ENCODE measurements around the gene FGF14.
"Not testable (repeated sequence)": the region's sequence is repeated elsewhere in the genome, so short reads cannot be mapped to it uniquely, and the experiment has no call there.

The FGF14 gene

GRCh38 chr13:102122147-102122546, 279.7 kb downstream of the FGF14 start:
- DNase-seq, result no peak

GRCh38 chr13:102117175-102117831, 284.5 kb downstream of the FGF14 start:
- DNase-seq, result no peak

GRCh38 chr13:102103469-102103868, 298.4 kb downstream of the FGF14 start:
- no peak for DNase-seq

DNA sequence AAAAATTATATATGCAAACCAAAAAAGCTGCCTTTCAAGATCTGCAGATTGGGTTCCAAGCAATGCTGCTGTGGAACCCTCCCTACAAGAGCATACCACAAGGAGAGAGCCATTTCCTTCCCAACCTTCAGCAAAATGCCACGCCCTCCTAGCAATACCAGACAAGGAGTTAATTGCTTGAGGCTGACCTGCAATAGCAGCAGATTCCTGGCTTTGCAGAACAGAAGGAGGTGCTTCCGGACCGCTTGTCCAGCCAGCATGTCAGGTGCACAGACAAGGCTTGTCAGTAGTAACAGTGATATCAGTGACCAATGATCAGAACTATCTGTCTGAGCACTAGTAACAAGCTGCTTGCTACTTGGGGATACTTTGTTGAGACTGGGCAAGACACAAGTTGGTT, 301.6 kb downstream of the FGF14 start:
- no peak for DNase-seq

DNA sequence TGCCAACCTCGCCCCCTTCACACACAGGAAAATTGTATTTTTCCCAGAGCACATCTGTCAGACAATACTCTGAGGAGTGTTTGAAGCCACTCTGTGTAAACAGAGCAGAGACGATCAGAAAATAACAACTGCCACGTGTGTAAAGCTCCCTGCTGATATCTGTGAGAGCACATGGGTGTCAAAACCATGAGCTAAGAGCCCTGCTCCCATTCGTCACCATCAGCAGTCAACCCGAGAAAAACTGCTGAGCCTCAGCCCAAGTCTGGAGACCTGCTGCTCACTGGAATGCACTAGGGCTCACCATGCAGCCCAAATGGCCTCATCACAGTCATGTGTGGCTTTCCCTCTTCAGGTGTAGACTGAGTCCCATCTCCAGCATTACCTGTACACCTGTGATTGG, 304.1 kb downstream of the FGF14 start:
- DNase-seq, result no peak

- not testable (repeated sequence) for DNase-seq
Observed at GRCh38 chr13:102093288-102093687, 308.6 kb downstream of the FGF14 start.

GRCh38 chr13:102091231-102091630, 310.6 kb downstream of the FGF14 start:
- DNase-seq, result no peak

GRCh38 chr13:102090532-102090931, 311.3 kb downstream of the FGF14 start:
- DNase-seq, result no peak

DNA sequence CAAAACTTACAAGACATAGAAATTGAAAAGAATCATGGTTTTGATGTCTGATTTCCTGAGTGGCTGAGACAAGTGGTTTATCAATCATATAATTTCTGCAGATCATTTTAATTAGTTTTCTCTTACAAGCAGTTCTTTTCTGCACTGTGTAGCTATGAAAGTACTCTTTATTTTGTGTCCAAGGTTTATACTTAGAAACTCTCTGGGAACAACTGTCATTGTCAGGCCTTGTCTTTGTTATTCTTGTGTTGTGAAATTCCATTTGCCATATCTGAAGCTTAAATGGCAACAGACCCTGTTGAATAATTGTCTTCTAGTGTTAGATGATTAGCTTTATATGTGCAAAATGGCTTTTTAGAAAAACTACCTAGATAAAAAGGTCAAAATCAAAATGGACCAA, 312.1 kb downstream of the FGF14 start:
- DNase-seq, result no peak

GRCh38 chr13:102089177-102089576, 312.7 kb downstream of the FGF14 start:
- DNase-seq, result no peak

GRCh38 chr13:102073251-102073650, 328.6 kb downstream of the FGF14 start:
- no peak for DNase-seq

DNA sequence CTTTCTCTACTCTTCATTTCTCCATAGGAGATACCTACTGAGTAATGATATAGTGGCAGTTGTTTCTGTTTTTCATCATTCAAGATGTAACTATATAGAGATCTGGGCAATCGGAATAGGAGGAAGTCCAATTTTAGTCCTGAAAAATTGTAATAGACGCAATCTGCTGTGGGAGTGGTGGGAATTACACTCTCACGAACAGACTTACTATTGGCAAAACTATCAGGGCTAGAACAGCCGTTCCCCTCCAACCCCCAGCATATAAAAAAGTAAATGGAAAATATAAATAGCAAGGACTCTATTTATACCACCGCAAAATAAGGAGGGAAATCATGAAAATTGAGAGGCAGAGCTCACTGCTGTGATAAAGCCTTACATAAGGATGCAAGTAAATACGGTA, 330.1 kb downstream of the FGF14 start:
- peak in 1 of 2 donors; percentile 6 for DNase-seq

DNA sequence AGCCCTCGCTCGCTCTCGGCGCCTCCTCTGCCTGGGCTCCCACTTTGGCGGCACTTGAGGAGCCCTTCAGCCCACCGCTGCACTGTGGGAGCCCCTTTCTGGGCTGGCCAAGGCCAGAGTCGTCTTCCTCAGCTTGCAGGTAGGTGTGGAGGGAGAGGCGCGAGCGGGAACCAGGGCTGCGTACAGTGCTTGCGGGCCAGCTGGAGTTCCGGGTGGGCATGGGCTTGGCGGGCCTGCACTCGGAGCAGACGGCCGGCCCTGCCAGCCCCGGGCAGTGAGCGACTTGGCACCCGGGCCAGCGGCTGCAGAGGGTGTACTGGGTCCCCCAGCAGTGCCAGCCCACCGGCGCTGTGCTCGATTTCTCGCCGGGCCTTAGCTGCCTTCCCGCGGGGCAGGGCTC, 333.5 kb downstream of the FGF14 start:
- DNase-seq, result not testable (repeated sequence)

DNA sequence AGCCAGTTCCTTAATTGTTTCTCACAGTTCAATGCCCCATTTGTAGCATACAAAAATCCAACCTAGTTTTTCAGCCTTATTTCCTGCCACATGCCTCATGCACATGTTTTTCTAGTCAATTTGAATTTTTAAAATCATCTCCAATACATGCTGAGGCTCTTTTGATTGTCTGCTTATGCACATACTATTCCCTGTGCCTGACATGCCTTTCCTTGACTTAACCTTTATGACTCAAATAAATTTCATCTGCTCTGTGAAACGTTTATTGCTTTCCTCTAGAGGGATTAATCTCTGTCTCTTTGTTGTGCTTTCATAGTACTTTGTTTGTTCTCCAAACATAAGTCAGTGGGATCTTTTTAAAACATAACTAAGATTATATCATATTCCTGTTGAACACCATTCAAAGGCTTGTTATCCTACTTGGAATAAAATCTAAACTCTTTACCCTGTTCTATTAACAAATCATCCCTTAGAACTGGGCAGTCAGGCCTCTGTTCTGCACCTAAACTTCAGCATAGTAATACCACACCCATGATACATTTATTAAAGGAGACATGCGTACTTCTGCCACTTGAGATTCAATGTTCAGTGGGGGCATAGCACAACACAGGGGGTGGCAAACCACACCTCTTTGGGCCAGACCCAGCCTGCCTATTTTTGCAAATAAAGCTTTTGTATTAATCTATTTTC, 346.6 kb downstream of the FGF14 start:
- DNase-seq, result no peak

GRCh38 chr13:102049853-102050252, 352.0 kb downstream of the FGF14 start:
- DNase-seq, result no peak

- no peak for DNase-seq
Observed at GRCh38 chr13:102045731-102046130, 356.1 kb downstream of the FGF14 start.

DNA sequence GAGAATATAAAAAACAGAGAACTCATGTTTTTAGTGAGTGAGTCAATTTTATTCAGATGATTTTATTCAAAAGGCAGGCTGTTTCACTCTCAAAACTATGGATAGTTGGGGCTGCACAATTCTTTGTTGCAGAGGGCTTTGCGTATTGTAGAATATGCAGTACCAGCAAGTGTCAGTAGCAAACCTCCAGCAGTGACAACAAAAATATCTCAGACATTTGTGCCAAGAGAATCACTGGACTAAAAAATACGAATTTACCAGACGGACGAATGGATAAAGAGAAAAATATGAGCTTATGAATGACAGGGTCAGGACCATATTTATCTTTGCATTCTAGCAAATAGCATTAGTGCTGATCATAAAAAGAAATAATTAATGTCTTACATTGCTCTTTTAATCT, 359.1 kb downstream of the FGF14 start:
- DNase-seq, result no peak

- no peak for DNase-seq
Observed at GRCh38 chr13:102041544-102041943, 360.3 kb downstream of the FGF14 start.

DNA sequence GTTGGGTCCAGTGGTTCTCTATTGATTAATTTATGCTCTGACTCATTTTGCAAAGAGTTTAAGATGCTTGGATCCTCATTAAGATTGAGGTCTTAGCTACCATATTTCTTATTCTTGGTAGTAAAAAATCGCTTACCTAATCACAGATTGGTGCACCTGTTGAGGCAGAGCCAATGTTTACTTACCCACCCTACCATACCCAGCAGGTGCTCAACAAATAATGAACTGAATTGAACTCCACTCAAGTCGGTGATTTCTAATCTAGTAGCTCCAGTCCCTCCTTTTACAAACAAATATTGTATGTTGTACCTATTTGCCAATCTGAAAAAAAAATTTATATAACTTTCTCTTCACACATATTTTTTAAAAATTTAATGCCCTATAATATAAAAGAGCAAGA, 361.0 kb downstream of the FGF14 start:
- DNase-seq, result no peak

DNA sequence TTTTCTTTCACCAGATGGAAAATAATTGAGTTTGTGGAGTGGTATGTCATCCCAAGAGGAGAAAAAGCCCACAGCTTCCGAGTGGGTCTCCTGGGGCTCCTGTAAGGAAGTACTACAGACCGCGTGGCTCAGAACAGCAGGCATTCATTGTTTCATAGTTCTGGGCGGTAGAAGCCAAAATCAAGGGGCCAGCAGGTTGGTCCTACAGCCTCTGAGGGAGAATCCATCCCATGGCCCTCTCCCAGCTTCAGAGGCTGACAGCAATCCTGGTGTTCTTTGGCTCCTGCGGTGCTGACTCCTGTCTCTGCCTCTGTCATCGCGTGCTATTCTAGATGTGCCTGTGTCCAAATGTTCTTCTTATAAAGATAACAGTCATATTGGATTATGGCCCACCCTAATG, 362.6 kb downstream of the FGF14 start:
- no peak for DNase-seq

- no peak for DNase-seq
Observed at GRCh38 chr13:102038787-102039186, 363.1 kb downstream of the FGF14 start.

- no peak for DNase-seq
Observed at GRCh38 chr13:102035969-102036368, 365.9 kb downstream of the FGF14 start.

DNA sequence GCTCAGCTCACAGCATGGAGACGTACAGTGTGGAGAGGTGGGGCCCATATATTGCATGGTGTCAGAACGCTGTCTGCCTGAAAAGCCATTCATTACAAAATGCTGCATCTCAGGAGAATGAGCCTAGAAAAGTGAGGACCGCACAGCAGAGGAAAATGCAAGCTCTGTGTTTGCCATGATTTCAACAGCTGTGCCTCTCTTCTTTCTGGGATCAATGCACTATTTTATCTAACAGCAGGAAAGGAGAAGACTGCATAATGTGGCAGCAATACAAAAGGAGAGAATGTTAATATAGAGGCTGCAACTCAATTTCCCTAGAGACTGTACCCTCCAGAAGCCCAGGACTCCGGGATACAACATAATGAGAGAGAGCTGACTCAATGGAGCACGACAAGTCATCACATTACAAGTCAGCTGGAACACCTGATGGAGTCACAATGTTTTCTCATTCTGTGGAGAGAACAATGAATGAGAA, 368.0 kb downstream of the FGF14 start:
- DNase-seq, result no peak

DNA sequence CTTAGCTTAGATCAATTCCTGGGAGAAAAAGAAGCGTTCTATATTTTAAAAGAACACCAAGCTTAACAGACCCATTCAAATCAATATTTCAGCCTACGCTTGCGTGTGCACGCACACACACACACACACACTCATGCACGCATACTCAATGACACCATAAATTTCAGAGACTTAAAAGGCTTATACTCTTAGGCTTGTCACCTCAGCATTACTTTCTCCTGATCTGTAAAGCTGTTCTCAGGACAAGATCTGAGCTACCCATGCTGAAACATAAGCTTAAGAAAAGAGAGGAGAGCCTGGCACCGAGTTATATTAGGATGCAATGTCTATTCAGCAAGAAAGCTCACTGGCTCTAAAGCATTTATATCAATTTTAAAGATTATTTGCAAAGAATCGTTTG, 368.5 kb downstream of the FGF14 start:
- DNase-seq, result no peak

DNA sequence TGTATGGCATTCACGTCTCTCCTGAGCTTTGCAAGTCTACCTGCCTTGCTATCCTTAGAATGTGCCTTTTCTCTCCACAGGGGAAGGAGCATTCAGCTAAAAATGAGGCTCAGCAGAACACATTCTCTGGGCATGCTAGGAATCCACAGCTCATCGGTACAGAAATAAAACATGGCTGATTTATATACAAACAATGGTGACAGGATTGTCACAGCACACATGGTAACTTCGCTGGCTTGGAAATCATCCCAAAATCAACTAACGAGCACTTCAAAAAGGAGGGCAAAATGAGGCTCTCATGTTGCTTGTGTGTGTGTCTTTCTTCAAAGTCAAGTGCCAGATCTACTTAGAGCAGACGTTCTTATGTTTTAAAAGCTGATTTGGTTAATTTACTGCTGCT, 373.0 kb downstream of the FGF14 start:
- no peak for DNase-seq

Data from hippocampal formation (tissue), 2 donors.